Measurements from ENCODE around the gene FRG2C.
"Not testable (repeated sequence)": the region's sequence is repeated elsewhere in the genome, so short reads cannot be mapped to it uniquely, and the experiment has no call there.

GRCh38 chr3:75618666-75619305 lies 45.3 kb upstream of the FRG2C start:
- not testable (repeated sequence) for TF ChIP-seq CTCF, POLR2A, EP300 (IDR thresholded peaks at IDR 0.05)
